ENCODE measurements around the gene DPP8.

DNA sequence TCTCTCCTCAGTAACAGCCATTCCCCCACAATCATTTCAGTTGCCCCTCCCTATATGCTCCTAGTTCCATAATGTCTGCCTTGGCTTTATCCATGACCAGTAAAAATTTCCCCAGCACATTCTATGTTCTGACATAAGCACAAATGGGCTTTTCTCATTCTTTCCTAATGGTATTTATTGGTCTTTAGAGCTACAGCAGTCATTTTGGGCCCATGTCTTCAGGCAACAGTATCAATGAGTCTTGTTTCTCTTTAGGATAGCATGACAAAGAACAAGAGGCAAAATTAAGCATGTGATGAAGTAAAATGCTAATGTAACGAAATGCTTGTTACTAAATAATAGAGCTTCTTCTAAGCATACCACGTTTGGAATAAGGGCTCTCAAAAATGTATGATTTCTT lies 8.2 kb downstream of the DPP8 start:
- no peak for TF ChIP-seq POLR2A (IDR thresholded peaks at IDR 0.05)
- no peak for TF ChIP-seq CTCF (IDR thresholded peaks at IDR 0.05)

Data from upper lobe of left lung (tissue), 4 donors.